Stimulated activated naive CD4-positive, alpha-beta T cell treated with Interleukin-2 at 50 U/mL for 16 hours (primary cell): ENCODE data around the gene RREB1.
"Not testable (repeated sequence)": the region's sequence is repeated elsewhere in the genome, so short reads cannot be mapped to it uniquely, and the experiment has no call there.

ENCODE experiments used
- DNase-seq: peaks from one replicate; lab custom pipeline; 2025; lab: John Stamatoyannopoulos, UW

Gene RREB1

GRCh38 chr6:7143476-7143974 lies 35.8 kb downstream of the RREB1 start:
- no peak for DNase-seq

GRCh38 chr6:7144872-7145584 lies 37.3 kb downstream of the RREB1 start:
- DNase-seq: no peak

- no peak for DNase-seq
Observed at GRCh38 chr6:7145585-7145884, 37.8 kb downstream of the RREB1 start.

DNA sequence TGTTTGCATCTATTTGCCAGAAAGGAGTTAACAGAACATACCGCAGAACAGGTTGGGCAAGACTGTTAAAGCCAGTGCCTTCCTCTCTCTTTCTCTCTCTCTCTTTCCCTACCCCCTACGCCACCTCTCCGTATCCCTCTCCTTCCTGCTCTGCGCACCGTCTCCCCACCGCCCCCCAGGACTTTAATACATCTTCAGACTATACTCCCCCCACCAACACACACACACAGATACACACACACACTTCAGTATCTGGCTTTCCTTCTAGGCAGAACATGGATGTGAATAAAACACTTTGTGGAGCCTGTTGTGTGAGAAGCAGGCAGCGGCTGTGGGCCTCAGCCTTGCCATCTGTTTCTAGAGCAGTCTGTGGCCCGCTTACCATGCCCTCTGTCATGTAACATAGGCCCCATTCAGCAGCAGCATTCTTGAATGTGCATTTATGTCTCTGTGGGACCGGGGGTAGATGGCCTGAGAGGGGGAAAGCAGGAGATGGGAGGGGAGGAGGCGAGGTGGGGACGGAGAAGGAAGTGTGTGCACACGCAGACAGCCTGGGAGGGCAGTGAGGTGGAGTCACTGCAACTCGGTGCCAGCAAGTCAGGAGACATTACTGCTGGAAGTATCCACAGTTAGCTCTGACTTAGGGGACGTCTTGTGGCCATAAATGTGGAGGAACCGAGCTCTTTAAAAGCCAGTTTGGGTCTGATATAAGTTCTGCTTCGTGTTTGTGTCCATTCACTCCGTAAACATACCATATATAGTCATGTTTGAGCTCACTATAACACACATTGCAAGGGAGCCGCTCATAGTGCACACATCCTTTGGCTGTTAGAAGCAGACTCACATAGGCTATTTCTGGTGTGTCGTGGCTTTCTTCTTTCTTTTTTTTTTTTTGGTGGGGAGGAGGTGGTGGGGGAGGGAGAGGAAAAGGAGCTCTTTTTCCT lies 38.4 kb downstream of the RREB1 start:
- no peak for DNase-seq

DNA sequence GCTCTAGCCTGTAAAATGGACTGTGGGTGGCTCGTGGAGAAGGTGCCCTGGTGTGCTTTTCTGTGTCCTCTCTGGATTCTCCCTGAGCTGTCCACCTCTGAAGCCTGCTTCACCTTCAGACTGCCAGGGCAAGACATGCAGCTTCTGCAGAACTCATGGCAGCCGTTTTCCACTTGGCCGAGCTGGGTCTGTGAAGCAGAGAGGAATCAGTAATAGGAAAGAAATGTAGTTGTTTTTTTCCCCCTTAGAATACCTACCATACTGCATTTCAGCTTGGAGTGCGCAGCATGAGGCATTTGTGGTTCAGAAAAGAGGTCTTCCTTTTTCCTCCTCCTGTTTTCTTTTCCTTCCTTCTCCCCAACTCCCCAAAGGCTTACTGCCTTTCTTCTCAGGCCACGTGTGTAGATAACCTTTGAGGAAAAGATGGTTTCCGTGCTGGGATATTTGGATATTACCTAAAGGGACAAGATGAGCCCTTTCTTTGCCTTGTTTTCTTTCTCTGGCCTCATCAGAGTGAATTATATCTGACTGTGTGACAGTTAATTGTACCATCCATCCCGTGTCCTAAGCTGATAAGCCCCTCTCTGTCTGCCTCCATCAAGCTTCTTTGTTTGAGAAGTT lies 39.4 kb downstream of the RREB1 start:
- no peak for DNase-seq

- DNase-seq: no peak
Observed at GRCh38 chr6:7148100-7148822, 40.5 kb downstream of the RREB1 start.

DNA sequence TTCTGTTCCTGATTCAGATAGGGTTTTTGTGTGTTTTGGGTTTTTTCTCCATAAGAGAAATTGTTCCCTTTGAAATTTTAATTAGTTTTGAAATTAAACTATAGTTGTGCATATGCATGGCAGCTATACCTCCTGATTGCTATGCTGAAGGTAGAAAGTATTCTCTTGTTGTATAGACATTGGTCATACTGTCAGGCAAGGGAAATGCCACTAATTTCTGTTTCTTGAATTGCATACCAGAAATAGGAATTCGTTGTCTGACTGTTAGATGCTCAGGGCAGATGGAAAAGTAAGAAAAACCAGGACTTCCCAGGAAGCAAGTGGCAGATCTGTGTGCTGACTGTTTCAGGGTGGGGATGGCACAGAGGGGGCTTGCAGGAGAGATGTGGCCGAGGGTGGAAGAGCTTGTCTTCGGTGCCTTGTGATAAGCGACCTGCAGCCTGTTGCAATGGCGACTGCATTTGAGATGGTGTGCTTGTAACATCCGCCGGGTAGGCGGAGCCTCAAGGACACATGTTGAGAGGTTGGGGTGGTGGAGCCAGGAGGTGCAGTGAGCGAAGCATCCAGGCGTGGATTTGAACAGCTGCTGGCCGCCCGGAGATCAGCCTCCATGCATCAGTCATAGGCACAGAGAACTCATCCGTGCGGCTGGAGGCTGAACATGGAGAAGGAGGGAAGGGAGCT lies 42.8 kb downstream of the RREB1 start:
- DNase-seq: no peak

DNA sequence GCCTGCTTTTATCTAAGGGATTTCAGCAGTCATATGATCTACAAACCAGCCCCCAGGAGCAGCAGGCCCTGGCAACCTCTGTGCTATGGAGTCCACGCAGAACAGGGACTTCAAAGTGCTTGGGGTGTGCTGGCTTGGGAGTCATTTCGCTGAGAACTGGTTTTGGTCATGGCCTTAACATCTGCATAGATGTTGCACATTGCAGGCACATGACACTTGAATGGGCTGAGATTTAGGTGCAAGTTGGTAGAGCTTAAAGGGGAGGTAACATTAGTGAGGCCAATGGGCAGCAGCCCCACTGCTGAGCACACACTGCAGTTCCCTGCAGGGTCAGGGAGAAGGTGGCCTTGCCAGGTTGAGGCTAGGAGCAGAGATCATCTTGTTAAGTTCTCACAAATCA lies 43.6 kb downstream of the RREB1 start:
- no peak for DNase-seq

GRCh38 chr6:7152462-7152861 lies 44.7 kb downstream of the RREB1 start:
- no peak for DNase-seq

- DNase-seq: no peak
Observed at GRCh38 chr6:7153789-7154188, 46.0 kb downstream of the RREB1 start.

- no peak for DNase-seq
Observed at GRCh38 chr6:7154341-7155139, 46.8 kb downstream of the RREB1 start.

GRCh38 chr6:7155871-7156579 lies 48.3 kb downstream of the RREB1 start:
- DNase-seq: no peak

GRCh38 chr6:7156643-7157278 lies 49.0 kb downstream of the RREB1 start:
- no peak for DNase-seq

- DNase-seq: not testable (repeated sequence)
Observed at GRCh38 chr6:7157307-7157706, 49.5 kb downstream of the RREB1 start.

- no peak for DNase-seq
Observed at GRCh38 chr6:7157752-7158616, 50.2 kb downstream of the RREB1 start.

GRCh38 chr6:7159790-7160525 lies 52.2 kb downstream of the RREB1 start:
- DNase-seq: no peak

- no peak for DNase-seq
Observed at GRCh38 chr6:7161253-7161623, 53.5 kb downstream of the RREB1 start.

DNA sequence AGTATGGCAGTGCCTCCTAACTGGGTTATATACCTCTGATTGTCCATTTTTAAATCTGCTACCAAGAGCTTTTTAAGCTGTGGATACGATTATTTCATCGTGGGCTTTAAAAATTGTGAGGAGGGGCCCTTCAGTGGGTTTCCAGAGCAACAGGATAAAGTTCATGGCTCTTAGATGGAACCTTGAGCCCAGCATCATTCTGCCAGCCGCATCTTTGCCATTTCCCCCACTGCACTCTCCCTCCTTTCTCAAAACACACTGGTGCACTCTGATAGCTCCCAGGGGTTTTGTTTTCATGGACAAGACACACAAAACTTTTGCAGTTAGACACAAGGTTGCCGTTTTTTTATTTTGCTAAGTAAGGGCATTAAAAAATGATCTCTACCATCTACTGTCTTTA lies 54.1 kb downstream of the RREB1 start:
- no peak for DNase-seq
